ENCODE data around the gene SHISA4.

- TF ChIP-seq EZH2 (IDR thresholded peaks at IDR 0.05) = no peak
- TF ChIP-seq POLR2AphosphoS5 (IDR thresholded peaks at IDR 0.05; ENCODE audit: borderline replicate concordance, low read depth, low read length) = no peak
- no peak for TF ChIP-seq FOXP2 (optimal IDR thresholded peaks at IDR 0.05; ENCODE audit: control extremely low read depth, extremely low read length, insufficient read depth)
These were observed 33.4 kb downstream of the SHISA4 start for GRCh38 chr1:201921952-201922558.
